Colonic mucosa (tissue), 4 donors: ENCODE results near the gene MDFI. TPM values are rescaled to one million over a fixed set of nuclear protein-coding genes. Genes with fewer than 3 reads are reported as not detected.

ENCODE experiments used
- DNase-seq: peaks from one replicate; pipeline ENCODE4 v3.0.0-alpha.2; 2020
- H3K27ac ChIP-seq: fragments of 200-600 bp; one replicate; pipeline ENCODE4 v1.8.0; 2021
- H3K27me3 ChIP-seq: fragments of 200-600 bp; one replicate; pipeline ENCODE4 v1.8.0; 2021
- H3K36me3 ChIP-seq: fragments of 200-600 bp; one replicate; pipeline ENCODE4 v1.8.0; 2021
- H3K4me1 ChIP-seq: fragments of 200-600 bp; one replicate; pipeline ENCODE4 v1.8.0; 2021; ENCODE audit warnings: mild to moderate bottlenecking
- H3K4me3 ChIP-seq: fragments of 200-600 bp; one replicate; pipeline ENCODE4 v1.8.0; 2021
- H3K9ac ChIP-seq, 2 donors: one replicate each; pipeline ENCODE4 v1.7.0; 2013; ENCODE audit warnings: control low read depth in 2 of 2, low read depth in 2 of 2, low read length in 2 of 2
- H3K9me3 ChIP-seq: fragments of 200-600 bp; one replicate; pipeline ENCODE4 v1.8.0; 2021
- intact Hi-C: fragments of 100-400 bp; cut with DNase I; formaldehyde crosslinking; loops from one replicate; pipeline ENCODE4 v1.14.1; 2022
- total RNA-seq, 2 donors: library from RNA; stranded (reverse); fragmentation: NEBNext Ultra II Directional in 1 of 2; extraction: Animal tissue kit (Norgen Biotek cat#: 25700) in 1 of 2; gene quantifications; one replicate each; pipeline ENCODE4 v1.2.1, GENCODE V29; 2021
- TF ChIP-seq, protein P1 (sequence below): fragments of 200-600 bp; IDR thresholded peaks from one replicate; pipeline ENCODE4 v1.8.0; 2022; ENCODE audit warnings: antibody characterized with exemption, mild to moderate bottlenecking
- donor health status: healthy.
- donor health status: DM: no; HTN: no; CAD: no.
- donor health status: DM: no; HTN: no; CAD: no.

MDFI gene
- total RNA-seq: 1 to 10 TPM; 1.1 to 1.9 TPM

GRCh38 chr6:41638002-41638934, at the start of gene MDFI:
Gene MDFI (plus strand): TSS chr6:41638468. CDS start chr6:41638750, 282 bp downstream.
- Histone ChIP-seq H3K9ac (peak within 1 kb of the TSS in 1 of 2 donors; percentile 43), H3K4me3 (peak within 1 kb of the TSS; percentile 35), H3K4me1 (peaks cover 3% of the 10 kb centered on the region), H3K27me3 (peaks cover 32% of the 10 kb centered on the region), H3K27ac (no peak within 1 kb of the TSS), H3K36me3 (no peaks in the 10 kb centered on the region), H3K9me3 (no peaks in the 10 kb centered on the region)
- intact Hi-C loops: no loop called here
- DNase-seq: no peak
- TF ChIP-seq, protein P1, sequence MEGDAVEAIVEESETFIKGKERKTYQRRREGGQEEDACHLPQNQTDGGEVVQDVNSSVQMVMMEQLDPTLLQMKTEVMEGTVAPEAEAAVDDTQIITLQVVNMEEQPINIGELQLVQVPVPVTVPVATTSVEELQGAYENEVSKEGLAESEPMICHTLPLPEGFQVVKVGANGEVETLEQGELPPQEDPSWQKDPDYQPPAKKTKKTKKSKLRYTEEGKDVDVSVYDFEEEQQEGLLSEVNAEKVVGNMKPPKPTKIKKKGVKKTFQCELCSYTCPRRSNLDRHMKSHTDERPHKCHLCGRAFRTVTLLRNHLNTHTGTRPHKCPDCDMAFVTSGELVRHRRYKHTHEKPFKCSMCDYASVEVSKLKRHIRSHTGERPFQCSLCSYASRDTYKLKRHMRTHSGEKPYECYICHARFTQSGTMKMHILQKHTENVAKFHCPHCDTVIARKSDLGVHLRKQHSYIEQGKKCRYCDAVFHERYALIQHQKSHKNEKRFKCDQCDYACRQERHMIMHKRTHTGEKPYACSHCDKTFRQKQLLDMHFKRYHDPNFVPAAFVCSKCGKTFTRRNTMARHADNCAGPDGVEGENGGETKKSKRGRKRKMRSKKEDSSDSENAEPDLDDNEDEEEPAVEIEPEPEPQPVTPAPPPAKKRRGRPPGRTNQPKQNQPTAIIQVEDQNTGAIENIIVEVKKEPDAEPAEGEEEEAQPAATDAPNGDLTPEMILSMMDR: no peak

DNA sequence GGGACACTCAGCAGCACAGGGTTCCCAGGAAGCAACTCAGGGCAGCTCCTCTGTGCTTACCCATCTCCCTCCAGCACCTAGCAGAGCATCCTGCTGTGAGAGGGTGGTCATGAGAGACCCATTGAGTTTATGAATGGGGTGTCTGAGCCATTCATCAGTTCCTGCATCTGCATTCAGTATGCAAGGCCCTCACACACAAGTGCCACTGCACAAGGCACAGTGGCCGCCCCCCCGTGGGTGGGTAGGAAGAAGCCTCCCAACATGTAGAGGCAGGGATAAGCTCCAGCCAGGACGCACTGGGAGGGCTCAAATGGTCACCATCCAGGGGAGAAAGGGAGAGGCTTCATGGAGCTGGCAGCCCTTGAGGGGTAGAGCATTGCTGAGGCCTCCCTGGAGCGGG, 49.0 kb upstream of the MDFI start:
- Histone ChIP-seq H3K4me1 (no peaks in the 10 kb centered on the region), H3K27me3 (no peaks in the 10 kb centered on the region), H3K4me3 (no peak overlapping the region), H3K27ac (no peak overlapping the region), H3K9ac (no peak overlapping the region), H3K9me3 (no peaks in the 10 kb centered on the region), H3K36me3 (peaks cover 6% of the 10 kb centered on the region)
- TF ChIP-seq, protein P1: no peak
- no peak for DNase-seq
- intact Hi-C loops: no loop called here

DNA sequence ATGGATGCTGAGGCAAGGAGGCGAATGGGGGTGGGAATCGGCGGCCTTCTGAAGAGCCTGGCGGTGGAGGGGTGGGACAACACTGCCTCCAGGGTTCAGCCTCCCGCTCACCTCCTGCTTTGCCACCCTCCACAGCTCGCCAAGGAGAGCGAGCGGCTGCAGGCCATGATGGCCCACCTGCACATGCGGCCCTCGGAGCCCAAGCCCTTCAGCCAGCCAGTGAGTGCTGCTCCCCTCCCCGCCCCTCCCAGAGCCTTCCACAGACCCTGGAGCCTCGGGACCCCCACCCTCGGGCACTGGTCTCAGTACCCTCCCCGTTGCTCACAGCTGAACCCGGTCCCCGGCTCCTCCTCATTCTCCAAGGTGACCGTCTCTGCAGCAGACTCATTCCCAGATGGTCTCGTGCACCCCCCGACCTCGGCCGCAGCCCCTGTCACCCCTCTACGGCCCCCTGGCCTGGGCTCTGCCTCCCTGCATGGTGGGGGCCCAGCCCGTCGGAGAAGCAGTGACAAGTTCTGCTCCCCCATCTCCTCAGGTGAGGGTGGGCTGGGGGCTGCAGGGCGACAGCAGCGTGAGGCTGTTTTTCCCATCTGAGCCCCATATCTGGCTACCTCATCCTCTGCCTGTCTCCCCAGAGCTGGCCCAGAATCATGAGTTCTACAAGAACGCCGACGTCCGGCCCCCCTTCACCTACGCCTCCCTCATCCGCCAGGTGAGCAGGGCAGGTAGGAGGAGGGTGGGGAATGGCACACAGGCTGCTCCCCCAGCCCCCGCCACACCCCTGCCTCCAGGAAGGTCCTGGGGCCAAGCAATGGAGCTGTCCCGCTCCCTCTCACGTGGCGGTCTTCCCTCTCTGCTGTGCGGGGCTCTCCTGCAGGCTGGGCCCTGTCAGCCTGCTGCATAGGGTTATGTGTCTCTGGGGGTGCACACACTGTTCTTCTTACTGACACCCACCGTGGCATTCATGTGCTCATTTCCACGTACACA, 48.3 kb upstream of the MDFI start:
- Histone ChIP-seq H3K4me3 (no peak overlapping the region), H3K4me1 (no peaks in the 10 kb centered on the region), H3K36me3 (peaks cover 6% of the 10 kb centered on the region), H3K27ac (no peak overlapping the region), H3K9me3 (no peaks in the 10 kb centered on the region), H3K9ac (no peak overlapping the region), H3K27me3 (no peaks in the 10 kb centered on the region)
- no peak for DNase-seq
- intact Hi-C loops: loop anchor here (5.0 kb wide), 1 partner anchor 128 kb away; no protein-coding TSS in a partner anchor
- TF ChIP-seq, protein P1: no peak

DNA sequence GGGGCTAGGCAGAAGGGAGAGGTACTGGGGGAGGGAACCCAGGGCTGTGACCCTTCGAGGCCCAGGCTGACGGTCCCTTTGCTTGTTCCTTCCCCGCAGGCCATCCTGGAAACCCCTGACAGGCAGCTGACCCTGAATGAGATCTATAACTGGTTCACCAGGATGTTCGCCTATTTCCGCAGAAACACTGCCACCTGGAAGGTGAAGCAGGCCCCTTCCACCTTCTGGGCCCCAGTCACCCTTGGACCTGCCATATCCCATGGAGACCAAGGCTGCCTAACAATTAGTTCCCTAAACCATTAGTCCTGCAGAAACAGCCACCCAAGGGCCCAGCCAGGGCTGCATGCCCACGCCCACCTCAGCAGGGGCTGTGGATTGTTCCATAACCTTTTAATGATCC, 47.1 kb upstream of the MDFI start:
- peaks cover 6% of the 10 kb centered on the region for H3K36me3 ChIP-seq
- H3K9me3 ChIP-seq: no peaks in the 10 kb centered on the region
- TF ChIP-seq, protein P1: no peak
- no peak overlapping the region for H3K27ac ChIP-seq
- no peak for DNase-seq
- no peaks in the 10 kb centered on the region for H3K4me1 ChIP-seq
- no peaks in the 10 kb centered on the region for H3K27me3 ChIP-seq
- intact Hi-C loops: loop anchor here (5.0 kb wide), 1 partner anchor 129 kb away; no protein-coding TSS in a partner anchor
- H3K4me3 ChIP-seq: no peak overlapping the region
- no peak overlapping the region for H3K9ac ChIP-seq
